Measurements from ENCODE around the gene EMX1.

The EMX1 gene

DNA sequence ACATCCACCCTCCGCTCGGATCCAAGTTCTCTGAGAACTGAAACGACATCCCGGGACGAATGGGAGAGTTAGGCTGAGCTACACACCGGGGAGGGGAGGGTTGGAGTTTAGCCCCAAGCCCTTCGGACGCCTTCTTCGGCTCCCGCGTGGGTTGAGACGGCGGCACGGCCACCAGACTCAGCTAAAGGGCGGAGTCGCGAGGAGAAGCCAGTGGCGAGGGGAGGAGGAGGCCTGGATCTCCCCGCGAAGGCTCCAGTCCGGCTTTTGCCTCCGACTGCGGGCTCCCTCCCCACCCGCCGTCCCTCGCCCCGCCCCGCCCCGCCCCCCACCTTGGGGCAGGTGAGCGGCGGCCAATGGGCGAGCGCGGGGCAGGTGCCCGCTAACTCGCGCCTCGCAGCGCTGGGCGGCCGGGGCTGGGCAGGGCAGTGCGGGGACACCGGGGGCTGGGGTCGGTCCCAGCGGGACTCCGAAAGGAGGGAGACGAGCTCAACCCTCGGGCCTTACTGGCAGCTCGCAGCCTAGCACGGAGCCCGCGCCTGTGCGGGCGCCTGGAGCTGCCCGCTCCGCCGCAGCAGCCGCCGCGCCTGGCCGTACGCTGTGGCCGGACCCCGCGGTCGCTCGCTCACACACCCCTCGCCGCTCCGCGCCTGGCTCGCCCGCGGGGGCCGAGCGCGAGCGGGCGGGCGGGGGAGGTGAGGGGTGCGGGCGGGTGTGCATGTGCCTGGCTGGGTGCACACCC lies at the start of gene EMX1:
TSS of gene EMX1 (plus strand) at position 382 of the 739 bp plus-strand sequence. CDS start at position 716, 334 bp downstream.
- no peak for DNase-seq (ENCODE audit: low read depth in 2 of 2)

GRCh38 chr2:72871060-72871459 lies 46.3 kb upstream of the EMX1 start:
- DNase-seq (ENCODE audit: low read depth in 2 of 2) = no peak

- DNase-seq (ENCODE audit: low read depth in 2 of 2) = no peak
Measured at GRCh38 chr2:72871880-72872279, 45.4 kb upstream of the EMX1 start.

DNA sequence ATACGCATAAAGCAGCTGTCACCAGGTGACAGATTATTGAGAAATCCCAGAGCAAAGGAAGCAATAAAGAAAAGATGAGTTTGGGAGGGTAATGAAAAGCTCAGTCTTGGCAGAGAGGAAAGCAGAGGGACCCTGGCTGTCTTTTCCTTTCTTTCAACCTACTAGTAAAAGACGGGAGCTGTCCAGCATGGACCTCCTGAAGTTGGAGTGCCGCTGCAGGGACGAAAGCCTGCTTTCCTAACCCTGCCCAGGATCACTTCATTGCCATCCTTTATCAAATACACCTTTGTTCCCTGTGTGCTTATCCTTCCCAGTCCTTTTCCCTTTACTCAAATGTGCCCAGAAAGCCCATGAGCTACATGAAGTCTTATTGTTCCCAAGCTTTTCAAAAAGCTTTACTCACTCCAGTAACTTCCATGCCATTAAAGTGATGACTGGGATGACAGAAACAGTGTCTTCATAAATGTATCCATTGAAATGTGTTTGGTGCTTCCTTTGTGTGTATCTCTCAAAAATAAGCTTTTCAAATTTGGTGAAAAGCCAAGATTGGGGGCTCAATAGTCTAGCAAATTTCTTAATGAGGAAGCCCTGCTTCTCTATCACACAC lies 33.9 kb upstream of the EMX1 start:
- DNase-seq (ENCODE audit: low read depth in 2 of 2) = no peak

GRCh38 chr2:72886505-72887031 lies 30.8 kb upstream of the EMX1 start:
- no peak for DNase-seq (ENCODE audit: low read depth in 2 of 2)

- peak in 1 of 2 donors; percentile 31 for DNase-seq (ENCODE audit: low read depth in 2 of 2)
Measured at GRCh38 chr2:72887032-72887739, 30.1 kb upstream of the EMX1 start, which contains the start of gene SPR. TSS of gene SPR (plus strand) at chr2:72887408. CDS start at chr2:72887433, 25 bp downstream.

GRCh38 chr2:72887740-72888437 lies 29.4 kb upstream of the EMX1 start:
- peak in 1 of 2 donors; percentile 16 for DNase-seq (ENCODE audit: low read depth in 2 of 2)

GRCh38 chr2:72888438-72889202 lies 28.7 kb upstream of the EMX1 start:
- no peak for DNase-seq (ENCODE audit: low read depth in 2 of 2)

GRCh38 chr2:72889991-72890390 lies 27.3 kb upstream of the EMX1 start:
- DNase-seq (ENCODE audit: low read depth in 2 of 2) = no peak

- no peak for DNase-seq (ENCODE audit: low read depth in 2 of 2)
Measured at GRCh38 chr2:72891091-72891818, 26.1 kb upstream of the EMX1 start.

- peak in 1 of 2 donors; percentile 21 for DNase-seq (ENCODE audit: low read depth in 2 of 2)
Measured at GRCh38 chr2:72892506-72893173, 24.7 kb upstream of the EMX1 start.

- no peak for DNase-seq (ENCODE audit: low read depth in 2 of 2)
Measured at GRCh38 chr2:72893594-72894319, 23.6 kb upstream of the EMX1 start.

GRCh38 chr2:72894514-72894913 lies 22.8 kb upstream of the EMX1 start:
- DNase-seq (ENCODE audit: low read depth in 2 of 2) = no peak

- DNase-seq (ENCODE audit: low read depth in 2 of 2) = no peak
Measured at GRCh38 chr2:72895154-72895553, 22.2 kb upstream of the EMX1 start.

GRCh38 chr2:72895759-72896281 lies 21.5 kb upstream of the EMX1 start:
- no peak for DNase-seq (ENCODE audit: low read depth in 2 of 2)

DNA sequence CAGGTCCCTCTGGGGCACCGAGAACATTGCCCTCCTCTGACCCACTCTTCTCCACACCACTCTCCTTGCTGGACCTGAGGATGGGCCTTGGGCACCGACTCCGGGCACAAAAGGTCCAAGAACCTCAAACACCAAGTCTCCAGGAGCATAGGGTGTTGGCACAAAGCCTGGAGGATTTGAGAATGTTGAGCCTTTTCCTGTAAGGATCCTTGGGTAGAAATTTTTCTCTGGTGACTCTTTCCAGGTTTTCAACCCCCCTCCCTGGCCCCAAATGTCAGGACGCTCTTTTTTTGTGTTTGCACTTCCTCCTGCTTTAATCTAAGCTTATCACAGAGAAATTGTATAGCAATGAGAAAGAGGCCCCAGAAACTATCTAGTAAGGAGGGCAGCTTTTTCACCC lies 20.9 kb upstream of the EMX1 start:
- DNase-seq (ENCODE audit: low read depth in 2 of 2) = no peak

DNA sequence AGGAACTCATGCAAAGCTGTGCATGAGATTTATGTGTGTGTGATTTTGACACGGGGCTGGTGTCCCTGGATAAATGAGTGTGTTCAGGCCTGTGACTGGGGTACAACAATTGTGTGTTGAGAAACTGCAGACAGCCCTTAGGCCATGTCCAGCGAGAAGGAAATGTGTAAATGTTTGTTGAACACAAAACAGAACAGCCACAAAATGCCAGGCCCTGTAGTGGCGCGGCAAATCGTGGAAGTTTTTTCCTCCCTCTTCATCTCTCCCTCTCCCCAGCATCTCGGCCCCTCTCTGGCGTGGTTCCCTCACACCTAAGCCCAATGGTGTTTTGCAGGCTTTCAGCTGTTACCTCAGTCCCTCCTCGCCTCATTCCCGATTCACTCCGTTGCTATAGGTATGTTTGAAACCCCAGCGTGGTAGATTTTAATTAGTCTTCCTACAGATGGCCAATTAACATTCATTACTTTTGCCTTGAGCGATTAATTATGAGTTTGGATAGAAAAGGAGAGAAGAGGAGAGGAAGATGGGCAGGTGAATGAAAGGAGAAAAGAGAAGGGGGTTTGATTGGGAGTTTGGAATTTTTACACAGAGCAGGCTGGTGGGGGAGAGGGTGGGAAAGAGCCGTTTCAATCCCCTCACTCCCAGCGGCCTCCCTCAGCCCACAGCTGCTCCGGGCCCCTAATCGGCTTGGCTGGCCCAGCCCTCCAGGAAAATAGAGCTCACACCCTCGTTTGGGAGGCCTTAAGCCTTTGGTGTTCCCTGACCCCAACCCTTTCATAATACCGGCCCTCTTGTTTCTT lies 19.3 kb upstream of the EMX1 start:
- no peak for DNase-seq (ENCODE audit: low read depth in 2 of 2)

DNA sequence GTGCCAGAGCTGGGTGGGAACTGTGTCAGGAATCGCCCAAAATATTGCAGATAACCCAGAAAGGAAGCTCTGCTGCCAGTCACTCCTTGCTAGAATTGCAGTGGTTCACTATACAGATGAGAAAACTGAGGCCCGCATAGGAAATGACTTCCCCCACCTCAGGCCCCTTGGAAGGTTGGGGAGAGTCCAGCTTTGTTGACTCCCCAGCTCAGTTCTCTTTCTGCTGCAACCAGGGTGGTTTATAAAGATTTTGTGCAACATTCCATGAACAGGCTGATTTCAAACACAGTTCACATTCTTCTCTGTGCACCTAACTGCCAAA lies 18.8 kb upstream of the EMX1 start:
- DNase-seq (ENCODE audit: low read depth in 2 of 2) = no peak

Measured in stimulated activated CD8-positive, alpha-beta memory T cell treated with anti-CD3 and anti-CD28 coated beads, Interleukin-15, amount 100 ng/mL, for 4 hours (primary cell).